IgD-negative memory B cell (primary cell): ENCODE measurements around the gene ATP6V1D. TPM values are rescaled to one million over a fixed set of nuclear protein-coding genes. Genes with fewer than 3 reads are reported as not detected.

Experiments
- H3K27ac Mint-ChIP-seq, 3 donors: one replicate each; pipeline ENCODE4 v1.8.0; 2020 to 2022; ENCODE audit warnings: mild to moderate bottlenecking in 3 of 3, mixed read lengths in 3 of 3, moderate library complexity in 1 of 3
- H3K27me3 Mint-ChIP-seq: one replicate; pipeline ENCODE4 v1.8.0; 2021; ENCODE audit warnings: mixed read lengths
- H3K36me3 Mint-ChIP-seq: one replicate; pipeline ENCODE4 v1.8.0; 2020; ENCODE audit warnings: mild to moderate bottlenecking, mixed read lengths
- H3K4me1 Mint-ChIP-seq, 3 donors: one replicate each; pipeline ENCODE4 v1.8.0; 2020 to 2022; ENCODE audit warnings: mixed read lengths in 3 of 3, mild to moderate bottlenecking in 1 of 3
- H3K4me3 Mint-ChIP-seq, 4 donors: one replicate each; pipeline ENCODE4 v1.8.0; 2020 to 2022; ENCODE audit warnings: mild to moderate bottlenecking in 4 of 4, mixed read lengths in 4 of 4, moderate library complexity in 3 of 4
- H3K9me3 Mint-ChIP-seq, 3 donors: one replicate each; pipeline ENCODE4 v1.8.0; 2020 to 2021; ENCODE audit warnings: mixed read lengths in 3 of 3, mild to moderate bottlenecking in 1 of 3
- polyA plus RNA-seq: library from polyadenylated mRNA; unstranded; fragments of 300-500 nt; fragmentation: Illumina TruSeq; gene quantifications from one replicate; pipeline ENCODE4 v1.2.3, GENCODE V29; 2021

The ATP6V1D gene
- polyA plus RNA-seq, 1 donor from 2014 or later, result 38.1 TPM

GRCh38 chr14:67387195-67387594 lies 27.6 kb upstream of the ATP6V1D start:
- Mint-ChIP-seq H3K9me3 (no peaks in the 10 kb centered on the region), H3K4me1 (no peaks in the 10 kb centered on the region), H3K27ac (no peak overlapping the region), H3K4me3 (no peak overlapping the region), H3K27me3 (no peaks in the 10 kb centered on the region), H3K36me3 (no peaks in the 10 kb centered on the region)

GRCh38 chr14:67385618-67386017 lies 26.0 kb upstream of the ATP6V1D start:
- Mint-ChIP-seq H3K4me1 (no peaks in the 10 kb centered on the region), H3K36me3 (no peaks in the 10 kb centered on the region), H3K4me3 (peak overlapping the region in 1 of 4 donors; percentile 38), H3K27me3 (no peaks in the 10 kb centered on the region), H3K27ac (no peak overlapping the region), H3K9me3 (no peaks in the 10 kb centered on the region)

- Mint-ChIP-seq H3K36me3 (no peaks in the 10 kb centered on the region), H3K27me3 (no peaks in the 10 kb centered on the region), H3K9me3 (no peaks in the 10 kb centered on the region), H3K4me3 (no peak overlapping the region), H3K27ac (peak overlapping the region in 1 of 3 donors; percentile 31), H3K4me1 (no peaks in the 10 kb centered on the region)
These were observed 25.5 kb upstream of the ATP6V1D start for GRCh38 chr14:67385120-67385519.

GRCh38 chr14:67377916-67378315 lies 18.3 kb upstream of the ATP6V1D start:
- Mint-ChIP-seq H3K4me1 (peaks cover 0 to 5% (median under 1%) of the 10 kb centered on the region in 3 donors), H3K27ac (no peak overlapping the region), H3K36me3 (peaks cover 5% of the 10 kb centered on the region), H3K27me3 (no peaks in the 10 kb centered on the region), H3K9me3 (no peaks in the 10 kb centered on the region), H3K4me3 (no peak overlapping the region)

- Mint-ChIP-seq H3K4me3 (no peak overlapping the region), H3K9me3 (no peaks in the 10 kb centered on the region), H3K4me1 (peaks cover 0 to 10% (median 7%) of the 10 kb centered on the region in 3 donors), H3K27me3 (no peaks in the 10 kb centered on the region), H3K27ac (peak overlapping the region in 1 of 3 donors; percentile 3), H3K36me3 (peaks cover 7% of the 10 kb centered on the region)
These were observed 13.7 kb upstream of the ATP6V1D start for GRCh38 chr14:67373347-67373746.

DNA sequence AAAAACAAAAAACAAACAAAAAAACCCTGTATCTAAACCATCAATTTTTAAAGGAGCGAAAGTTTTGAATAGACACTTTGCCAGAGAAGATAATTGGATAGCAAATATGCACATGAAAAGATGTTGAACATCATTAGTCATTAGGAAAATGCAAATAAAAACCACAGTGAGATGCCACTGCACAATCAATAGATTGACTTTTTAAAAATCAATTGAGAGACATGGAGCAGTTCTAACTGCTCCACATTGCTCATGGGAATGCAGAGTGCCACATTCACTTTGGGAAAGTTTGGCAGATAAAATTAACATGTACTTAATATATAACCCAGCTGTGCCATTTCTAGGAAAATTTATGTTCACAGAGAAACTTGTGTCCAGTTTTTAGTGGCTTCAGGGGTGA lies 13.2 kb upstream of the ATP6V1D start:
- H3K27me3 Mint-ChIP-seq, result no peaks in the 10 kb centered on the region
- no peak overlapping the region for H3K27ac Mint-ChIP-seq
- H3K4me1 Mint-ChIP-seq, result peaks cover 1 to 10% (median 7%) of the 10 kb centered on the region in 3 donors
- no peak overlapping the region for H3K4me3 Mint-ChIP-seq
- H3K36me3 Mint-ChIP-seq, result peaks cover 7% of the 10 kb centered on the region
- no peaks in the 10 kb centered on the region for H3K9me3 Mint-ChIP-seq

DNA sequence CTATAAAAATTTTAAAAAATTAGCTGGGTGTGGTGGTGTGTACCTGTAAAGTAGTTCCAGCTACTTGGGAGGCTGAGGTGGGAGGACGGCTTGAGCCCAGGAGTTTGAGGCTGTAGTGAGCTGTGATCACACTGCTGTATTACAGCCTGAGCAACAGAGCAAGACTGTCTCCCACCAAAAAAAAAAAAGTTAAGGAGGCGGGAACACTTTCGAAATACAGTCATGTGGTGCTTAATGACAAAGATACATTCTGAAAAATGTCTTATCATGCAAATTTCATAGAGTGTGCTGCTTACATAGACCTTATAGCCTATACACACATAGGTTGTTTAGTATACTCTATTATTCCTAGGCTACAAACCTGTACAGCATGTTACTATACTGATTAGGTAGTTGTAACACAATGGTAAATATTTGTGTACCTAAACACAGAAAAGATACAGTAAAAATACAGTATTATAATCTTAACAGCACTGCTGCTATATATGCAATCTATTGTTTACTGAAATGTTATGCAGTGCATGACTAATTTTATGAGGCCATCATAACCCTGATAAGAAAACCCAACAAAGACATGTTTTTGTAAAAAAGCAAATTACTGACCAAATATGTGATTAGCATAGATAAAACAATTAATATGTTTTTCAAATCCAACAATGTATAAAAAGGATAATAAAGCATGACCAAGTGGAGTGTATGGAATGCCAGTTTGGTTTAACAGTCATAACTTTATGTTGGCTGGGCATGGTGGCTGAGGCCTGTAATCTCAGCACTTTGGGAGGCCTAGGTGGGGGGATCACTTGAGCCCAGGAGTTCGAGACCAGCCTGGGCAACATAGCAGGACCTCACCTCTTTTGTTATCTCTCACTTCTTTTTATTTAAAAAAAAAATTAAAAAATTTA lies 11.9 kb upstream of the ATP6V1D start:
- Mint-ChIP-seq H3K36me3 (peaks cover 7% of the 10 kb centered on the region), H3K27ac (peak overlapping the region in 1 of 3 donors; percentile 0), H3K27me3 (no peaks in the 10 kb centered on the region), H3K4me3 (no peak overlapping the region), H3K9me3 (no peaks in the 10 kb centered on the region), H3K4me1 (peaks cover 2 to 15% (median 12%) of the 10 kb centered on the region in 3 donors)

DNA sequence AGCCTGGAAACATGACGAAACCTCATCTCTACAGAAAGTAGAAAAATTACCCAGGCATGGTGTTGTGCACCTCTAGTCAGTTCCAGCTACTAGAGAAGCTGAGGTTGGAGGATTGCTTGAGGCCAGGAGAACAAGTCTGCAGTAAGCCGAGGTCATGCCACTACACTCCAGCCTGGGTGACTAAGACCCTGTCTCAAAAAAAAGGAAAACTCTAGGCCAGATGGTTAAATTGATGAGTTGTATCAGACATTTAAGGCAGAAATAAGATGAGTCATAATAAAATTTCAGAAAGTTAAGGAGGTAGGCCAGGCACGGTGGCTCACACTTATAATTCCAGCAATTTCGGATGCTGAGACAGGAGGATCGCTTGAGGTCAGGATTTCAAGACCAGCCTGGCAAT lies 11.2 kb upstream of the ATP6V1D start:
- Mint-ChIP-seq H3K4me3 (no peak overlapping the region), H3K9me3 (no peaks in the 10 kb centered on the region), H3K27me3 (no peaks in the 10 kb centered on the region), H3K4me1 (peaks cover 2 to 16% (median 13%) of the 10 kb centered on the region in 3 donors), H3K27ac (peak overlapping the region in 1 of 3 donors; percentile 0), H3K36me3 (peaks cover 7% of the 10 kb centered on the region)

DNA sequence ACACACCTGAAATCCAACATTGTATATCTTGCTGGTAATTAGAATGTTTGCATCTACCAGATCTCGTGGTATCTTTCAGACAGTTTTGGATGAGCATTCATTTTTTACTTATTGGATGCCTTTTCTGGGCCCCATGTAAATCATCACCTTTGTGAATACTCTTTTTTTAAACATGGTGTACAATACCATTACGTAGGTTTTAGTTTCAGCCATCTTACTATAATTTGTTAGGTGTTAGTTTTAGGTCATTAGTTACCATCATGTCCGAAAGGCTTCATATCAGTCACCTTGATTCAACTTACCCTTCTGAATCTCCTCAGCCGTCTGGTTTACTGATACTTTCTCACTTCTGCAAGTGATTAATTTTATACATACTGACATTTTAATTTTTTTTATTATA lies 5.9 kb upstream of the ATP6V1D start:
- no peak overlapping the region for H3K27ac Mint-ChIP-seq
- H3K9me3 Mint-ChIP-seq, result no peaks in the 10 kb centered on the region
- peaks cover 24 to 34% (median 26%) of the 10 kb centered on the region in 3 donors for H3K4me1 Mint-ChIP-seq
- H3K4me3 Mint-ChIP-seq, result no peak overlapping the region
- H3K27me3 Mint-ChIP-seq, result no peaks in the 10 kb centered on the region
- peaks cover 6% of the 10 kb centered on the region for H3K36me3 Mint-ChIP-seq

DNA sequence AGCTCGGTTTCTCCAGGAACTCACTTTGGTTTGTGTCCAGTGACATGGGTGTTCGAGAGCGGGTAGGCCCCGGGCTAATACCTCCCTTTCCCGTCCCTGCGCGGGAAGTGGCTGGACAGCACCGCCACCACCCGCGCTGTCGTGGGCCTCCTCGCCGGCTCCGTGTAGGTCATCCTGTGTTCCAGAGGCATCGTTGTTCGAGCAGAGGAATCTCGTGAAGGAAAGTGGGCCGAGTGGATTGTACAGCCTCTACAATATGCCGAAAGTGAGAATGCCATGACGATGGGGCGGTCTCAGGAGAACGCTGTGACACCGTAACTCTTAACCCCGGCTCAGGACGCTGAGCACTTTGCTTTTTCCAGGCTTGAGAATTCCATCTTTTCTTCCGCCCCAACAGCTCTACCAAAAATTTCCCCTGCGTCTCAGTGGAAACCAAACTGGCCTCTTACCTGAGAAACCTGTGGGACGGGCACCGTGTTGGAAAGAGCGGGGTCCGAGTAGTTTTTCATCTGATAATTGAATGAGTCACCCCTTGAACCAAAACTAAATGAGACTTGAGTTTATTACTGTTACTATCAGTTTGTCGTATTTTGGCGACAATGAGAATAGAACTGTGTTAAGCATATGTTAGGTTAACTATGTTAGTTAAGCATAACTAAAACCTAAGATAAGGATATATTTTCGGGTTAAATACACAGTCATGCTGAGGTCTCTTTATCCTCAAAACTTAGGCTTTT lies 1.0 kb upstream of the ATP6V1D start:
- Mint-ChIP-seq H3K9me3 (no peaks in the 10 kb centered on the region), H3K27me3 (no peaks in the 10 kb centered on the region), H3K27ac (peak overlapping the region; percentile 96 to 98 (median 98)), H3K4me1 (peaks cover 34 to 54% (median 35%) of the 10 kb centered on the region in 3 donors), H3K4me3 (peak overlapping the region; percentile 93 to 99 (median 98)), H3K36me3 (peaks cover 3% of the 10 kb centered on the region)

GRCh38 chr14:67358924-67359774 lies 455 bp downstream of the ATP6V1D start:
- no peaks in the 10 kb centered on the region for H3K27me3 Mint-ChIP-seq
- peak overlapping the region; percentile 93 to 99 (median 98) for H3K4me3 Mint-ChIP-seq
- peaks cover 34 to 52% (median 35%) of the 10 kb centered on the region in 3 donors for H3K4me1 Mint-ChIP-seq

DNA sequence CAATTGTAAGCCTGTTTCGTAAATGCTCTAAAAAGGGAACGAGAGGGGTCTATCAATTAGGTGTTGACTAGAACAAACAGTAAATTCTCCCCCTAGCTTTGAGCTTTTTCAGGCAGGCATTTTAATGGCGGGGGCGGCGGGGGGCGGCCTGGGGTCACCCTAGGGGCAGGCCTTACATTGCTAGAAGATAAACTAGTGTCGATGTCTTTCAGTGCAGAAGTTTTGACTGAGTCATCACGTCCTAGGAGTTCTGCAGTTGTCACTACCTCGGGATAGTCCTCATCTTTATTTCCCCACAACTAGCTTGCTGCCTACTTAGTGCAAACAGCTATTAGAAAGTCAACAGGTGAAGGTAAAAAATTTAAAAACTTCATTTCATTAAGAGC lies 1.6 kb downstream of the ATP6V1D start:
- H3K4me3 Mint-ChIP-seq, result peak overlapping the region; percentile 13 to 99 (median 96)
- H3K27me3 Mint-ChIP-seq, result no peaks in the 10 kb centered on the region
- peaks cover 30 to 42% (median 32%) of the 10 kb centered on the region in 3 donors for H3K4me1 Mint-ChIP-seq
- H3K36me3 Mint-ChIP-seq, result peaks cover 3% of the 10 kb centered on the region
- H3K27ac Mint-ChIP-seq, result peak overlapping the region in 1 of 3 donors; percentile 98
- no peaks in the 10 kb centered on the region for H3K9me3 Mint-ChIP-seq

More at GRCh38 chr14:67358924-67359774, 455 bp downstream of the ATP6V1D start:
- Mint-ChIP-seq H3K9me3 (no peaks in the 10 kb centered on the region), H3K27ac (peak overlapping the region; percentile 96 to 98 (median 98)), H3K36me3 (peaks cover 5% of the 10 kb centered on the region)

- Mint-ChIP-seq H3K9me3 (no peaks in the 10 kb centered on the region), H3K27me3 (no peaks in the 10 kb centered on the region), H3K4me3 (peak overlapping the region; percentile 13 to 99 (median 66)), H3K4me1 (peaks cover 30 to 38% (median 31%) of the 10 kb centered on the region in 3 donors), H3K27ac (peak overlapping the region in 1 of 3 donors; percentile 98), H3K36me3 (peaks cover 3% of the 10 kb centered on the region)
These were observed 2.2 kb downstream of the ATP6V1D start for GRCh38 chr14:67357186-67357968.

DNA sequence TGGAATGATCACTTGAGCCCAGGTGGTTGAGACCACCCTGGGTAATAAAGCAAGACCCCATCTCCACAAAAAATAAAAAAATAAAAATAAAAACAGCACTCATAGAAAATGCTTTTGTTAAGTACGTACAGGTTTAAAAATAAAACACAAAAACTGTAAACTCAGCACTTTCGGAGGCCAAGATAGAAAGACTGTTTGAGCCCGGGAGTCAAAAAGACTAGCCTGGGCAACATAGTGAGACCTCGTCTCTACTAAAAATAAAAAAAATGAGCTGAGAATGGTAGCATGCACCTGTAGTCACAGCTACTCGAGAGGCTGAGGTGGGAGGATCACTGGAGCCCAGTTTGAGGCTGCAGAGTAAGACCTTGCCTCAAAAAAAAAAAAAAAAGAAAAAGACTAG lies 7.5 kb downstream of the ATP6V1D start:
- H3K27me3 Mint-ChIP-seq, result no peaks in the 10 kb centered on the region
- H3K4me1 Mint-ChIP-seq, result peaks cover 0 to 5% (median 0%) of the 10 kb centered on the region in 3 donors
- H3K4me3 Mint-ChIP-seq, result no peak overlapping the region
- H3K27ac Mint-ChIP-seq, result no peak overlapping the region
- peaks cover 1% of the 10 kb centered on the region for H3K36me3 Mint-ChIP-seq
- no peaks in the 10 kb centered on the region for H3K9me3 Mint-ChIP-seq
